ENCODE results near the gene AURKB. TPM values are rescaled to one million over a fixed set of nuclear protein-coding genes. Genes with fewer than 3 reads are reported as not detected.

Gene AURKB
- 10.7 TPM for polyA plus RNA-seq (2012; ENCODE audit: insufficient read depth, insufficient read length, low read depth)

GRCh38 chr17:8209907-8210760, at the start of gene AURKB:
Gene AURKB, minus strand, starts transcription at chr17:8210575. Its CDS starts 351 bp downstream, at chr17:8210224.
- no peaks in the 10 kb centered on the region for H3K27me3 ChIP-seq
- peak within 1 kb of the TSS; percentile 82 for H3K4me3 ChIP-seq (ENCODE audit: low read depth, low read length)
- peak; percentile 91 for DNase-seq
- no peak for TF ChIP-seq CTCF (IDR thresholded peaks at IDR 0.05; ENCODE audit: low read depth, low read length)
- no peaks in the 10 kb centered on the region for H3K4me1 ChIP-seq
- peaks cover 22% of the 10 kb centered on the region for H3K36me3 ChIP-seq
- H3K9me3 ChIP-seq: no peaks in the 10 kb centered on the region

- DNase-seq: no peak
- H3K9me3 ChIP-seq: no peaks in the 10 kb centered on the region
- TF ChIP-seq CTCF (IDR thresholded peaks at IDR 0.05; ENCODE audit: low read depth, low read length): no peak
- H3K36me3 ChIP-seq: peaks cover 46% of the 10 kb centered on the region
- no peak overlapping the region for H3K4me3 ChIP-seq (ENCODE audit: low read depth, low read length)
- no peaks in the 10 kb centered on the region for H3K4me1 ChIP-seq
- no peaks in the 10 kb centered on the region for H3K27me3 ChIP-seq
Observed at GRCh38 chr17:8257801-8258200, 47.4 kb upstream of the AURKB start.

- H3K27me3 ChIP-seq: no peaks in the 10 kb centered on the region
- DNase-seq: no peak
- no peak overlapping the region for H3K4me3 ChIP-seq (ENCODE audit: low read depth, low read length)
- peaks cover 41% of the 10 kb centered on the region for H3K36me3 ChIP-seq
- H3K9me3 ChIP-seq: no peaks in the 10 kb centered on the region
- no peaks in the 10 kb centered on the region for H3K4me1 ChIP-seq
- no peak for TF ChIP-seq CTCF (IDR thresholded peaks at IDR 0.05; ENCODE audit: low read depth, low read length)
Observed at GRCh38 chr17:8256691-8257090, 46.3 kb upstream of the AURKB start.

GRCh38 chr17:8256291-8256690, 45.9 kb upstream of the AURKB start:
- H3K9me3 ChIP-seq: no peaks in the 10 kb centered on the region
- peaks cover 41% of the 10 kb centered on the region for H3K36me3 ChIP-seq
- no peak overlapping the region for H3K4me3 ChIP-seq (ENCODE audit: low read depth, low read length)
- no peaks in the 10 kb centered on the region for H3K4me1 ChIP-seq
- H3K27me3 ChIP-seq: no peaks in the 10 kb centered on the region
- no peak for DNase-seq
- no peak for TF ChIP-seq CTCF (IDR thresholded peaks at IDR 0.05; ENCODE audit: low read depth, low read length)

GRCh38 chr17:8255499-8255898, 45.1 kb upstream of the AURKB start:
- peak; percentile 8; the same call in 1 of the 2 replicates for TF ChIP-seq CTCF (IDR thresholded peaks at IDR 0.05; ENCODE audit: low read depth, low read length)

GRCh38 chr17:8254881-8255280, 44.5 kb upstream of the AURKB start:
- Histone ChIP-seq H3K4me3 (ENCODE audit: low read depth, low read length) (no peak overlapping the region), H3K9me3 (no peaks in the 10 kb centered on the region), H3K4me1 (no peaks in the 10 kb centered on the region), H3K27me3 (no peaks in the 10 kb centered on the region), H3K36me3 (peaks cover 41% of the 10 kb centered on the region)
- DNase-seq: no peak
- TF ChIP-seq CTCF (IDR thresholded peaks at IDR 0.05; ENCODE audit: low read depth, low read length): no peak

More at GRCh38 chr17:8255499-8255898, 45.1 kb upstream of the AURKB start:
- DNase-seq: no peak
- Histone ChIP-seq H3K36me3 (peaks cover 41% of the 10 kb centered on the region), H3K9me3 (no peaks in the 10 kb centered on the region), H3K4me3 (ENCODE audit: low read depth, low read length) (no peak overlapping the region), H3K27me3 (no peaks in the 10 kb centered on the region), H3K4me1 (no peaks in the 10 kb centered on the region)

All from BE2C (cell line).